DND-41 (cell line): ENCODE results near the gene STARD13.

Source experiments
- ATAC-seq: fragments of 200-7000 bp; cut with Tn5 transposase; 3 replicates; pipeline ENCODE4 v1.9.1; 2021; ENCODE audit warnings: low read depth; ENCODE audit not compliant: insufficient read depth
- DNase-seq: peaks from one replicate; pipeline ENCODE4 v3.0.0-alpha.2; 2020
- H2AFZ ChIP-seq: 2 replicates; pipeline ENCODE4 v1.6.0; 2012; ENCODE audit warnings: low read depth, low read length
- H3K27ac ChIP-seq: 2 replicates; pipeline ENCODE4 v1.5.1; 2012; ENCODE audit warnings: low read length, inconsistent platforms
- H3K27me3 ChIP-seq: fragments of 200-600 bp; sonication (generic); 2 replicates; pipeline ENCODE4 v1.6.0; 2012; ENCODE audit warnings: low read length, mild to moderate bottlenecking, inconsistent platforms; ENCODE audit not compliant: insufficient read depth, poor library complexity
- H3K36me3 ChIP-seq: 2 replicates; pipeline ENCODE4 v1.5.1; 2012; ENCODE audit warnings: low read length, inconsistent platforms; ENCODE audit not compliant: insufficient read depth
- H3K4me1 ChIP-seq: 2 replicates; pipeline ENCODE4 v1.5.1; 2012; ENCODE audit warnings: mild to moderate bottlenecking, low read length; ENCODE audit not compliant: insufficient read depth
- H3K4me2 ChIP-seq: 2 replicates; pipeline ENCODE4 v1.6.0; 2012; ENCODE audit warnings: mild to moderate bottlenecking, moderate library complexity, low read length, inconsistent platforms; ENCODE audit not compliant: insufficient read depth
- H3K4me3 ChIP-seq, 2 experiments: fragments of 200-600 bp in 1 of 2; shearing (Covaris generic) in 1 of 2; 2 replicates each; pipeline ENCODE4 v1.5.1; 2012 to 2016; ENCODE audit warnings: inconsistent platforms in 2 of 2, low read length in 2 of 2, mild to moderate bottlenecking in 2 of 2, low read depth in 1 of 2, moderate library complexity in 1 of 2
- H3K79me2 ChIP-seq: 2 replicates; pipeline ENCODE4 v1.6.0; 2012; ENCODE audit warnings: low read length, inconsistent platforms; ENCODE audit not compliant: insufficient read depth
- H3K9ac ChIP-seq: 2 replicates; pipeline ENCODE4 v1.6.0; 2012; ENCODE audit warnings: low read depth, mild to moderate bottlenecking, inconsistent platforms, low read length, moderate library complexity
- H3K9me3 ChIP-seq: 2 replicates; pipeline ENCODE4 v1.5.1; 2012; ENCODE audit warnings: low read length, moderate library complexity, mild to moderate bottlenecking, inconsistent platforms; ENCODE audit not compliant: insufficient read depth, severe bottlenecking
- H4K20me1 ChIP-seq: 2 replicates; pipeline ENCODE4 v1.6.0; 2012; ENCODE audit warnings: low read length; ENCODE audit not compliant: insufficient read depth
- EZH2 ChIP-seq: IDR thresholded peaks from 3 replicates; pipeline ENCODE4 v1.6.1; 2012; ENCODE audit warnings: borderline replicate concordance, low read depth, mild to moderate bottlenecking, moderate library complexity, low read length, inconsistent platforms; ENCODE audit not compliant: severe bottlenecking
- TF ChIP-seq, protein P1 (sequence below): IDR thresholded peaks from 2 replicates; pipeline ENCODE4 v1.5.1; 2012; ENCODE audit warnings: borderline replicate concordance, low read length, moderate library complexity, mild to moderate bottlenecking; ENCODE audit not compliant: poor library complexity, severe bottlenecking; ENCODE audit errors: extremely low read depth

Gene STARD13

DNA sequence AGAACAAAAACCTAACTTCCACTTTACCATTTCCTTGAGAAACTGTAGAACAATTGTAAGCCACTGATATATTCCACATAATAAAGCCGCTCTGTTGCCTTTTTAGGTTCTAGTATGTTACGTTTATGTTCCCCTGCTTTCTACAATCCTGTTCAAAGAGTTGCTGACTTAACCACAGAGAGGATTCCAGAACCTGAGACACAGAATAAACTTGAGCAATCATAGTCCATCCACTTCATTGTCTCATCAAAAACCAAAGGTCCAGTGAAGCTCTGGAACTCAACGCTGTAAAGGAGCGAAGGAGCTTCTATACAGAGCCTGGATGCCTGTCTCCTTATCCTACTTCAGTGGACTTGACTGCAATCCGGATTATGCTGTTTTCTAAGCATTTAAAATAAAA is 4.6 kb downstream of the STARD13 start:
- Histone ChIP-seq H3K4me3 (no peak overlapping the region), H4K20me1 (no peaks in the 10 kb centered on the region), H3K4me1 (no peaks in the 10 kb centered on the region), H3K27ac (no peak overlapping the region), H3K27me3 (peaks cover 5% of the 10 kb centered on the region), H2AFZ (no peak overlapping the region), H3K79me2 (no peaks in the 10 kb centered on the region), H3K9ac (no peak overlapping the region), H3K9me3 (no peaks in the 10 kb centered on the region), H3K36me3 (no peaks in the 10 kb centered on the region), H3K4me2 (no peak overlapping the region)
- DNase-seq (no peak), ATAC-seq (no peak)
- no peak for TF ChIP-seq EZH2
- TF ChIP-seq, protein P1, sequence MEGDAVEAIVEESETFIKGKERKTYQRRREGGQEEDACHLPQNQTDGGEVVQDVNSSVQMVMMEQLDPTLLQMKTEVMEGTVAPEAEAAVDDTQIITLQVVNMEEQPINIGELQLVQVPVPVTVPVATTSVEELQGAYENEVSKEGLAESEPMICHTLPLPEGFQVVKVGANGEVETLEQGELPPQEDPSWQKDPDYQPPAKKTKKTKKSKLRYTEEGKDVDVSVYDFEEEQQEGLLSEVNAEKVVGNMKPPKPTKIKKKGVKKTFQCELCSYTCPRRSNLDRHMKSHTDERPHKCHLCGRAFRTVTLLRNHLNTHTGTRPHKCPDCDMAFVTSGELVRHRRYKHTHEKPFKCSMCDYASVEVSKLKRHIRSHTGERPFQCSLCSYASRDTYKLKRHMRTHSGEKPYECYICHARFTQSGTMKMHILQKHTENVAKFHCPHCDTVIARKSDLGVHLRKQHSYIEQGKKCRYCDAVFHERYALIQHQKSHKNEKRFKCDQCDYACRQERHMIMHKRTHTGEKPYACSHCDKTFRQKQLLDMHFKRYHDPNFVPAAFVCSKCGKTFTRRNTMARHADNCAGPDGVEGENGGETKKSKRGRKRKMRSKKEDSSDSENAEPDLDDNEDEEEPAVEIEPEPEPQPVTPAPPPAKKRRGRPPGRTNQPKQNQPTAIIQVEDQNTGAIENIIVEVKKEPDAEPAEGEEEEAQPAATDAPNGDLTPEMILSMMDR, result no peak

DNA sequence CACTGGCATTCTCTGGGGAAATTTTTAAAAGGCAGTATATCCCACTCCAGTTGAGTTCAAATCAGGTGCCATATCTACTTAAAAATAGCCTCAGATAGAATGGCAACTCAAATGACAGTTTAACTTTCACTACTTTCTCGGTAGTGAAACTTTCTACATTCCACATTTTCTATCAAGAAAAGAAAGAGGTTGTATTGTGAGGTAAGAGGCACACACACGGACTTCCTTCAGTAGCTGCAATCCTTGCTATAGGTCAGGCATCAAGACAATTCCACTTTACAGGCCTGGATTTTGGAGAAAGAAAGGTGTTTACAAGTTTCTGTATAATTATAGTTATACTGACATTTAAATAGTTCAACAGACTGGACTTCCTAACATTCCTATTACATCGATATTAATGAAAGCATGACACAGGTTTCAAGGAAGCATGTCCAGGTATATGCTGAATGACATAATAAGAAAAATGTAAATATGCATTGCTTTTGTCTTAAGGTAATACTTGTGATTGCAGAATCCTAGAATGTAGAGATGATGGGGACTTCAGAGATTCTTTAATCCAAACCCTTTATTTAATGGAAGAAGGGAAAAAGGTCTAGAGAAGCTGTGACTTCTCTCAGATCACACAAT is 5.2 kb downstream of the STARD13 start:
- H3K4me1 ChIP-seq, result no peaks in the 10 kb centered on the region
- no peak overlapping the region for H3K4me3 ChIP-seq
- H3K79me2 ChIP-seq, result no peaks in the 10 kb centered on the region
- no peaks in the 10 kb centered on the region for H3K36me3 ChIP-seq
- H4K20me1 ChIP-seq, result no peaks in the 10 kb centered on the region
- ATAC-seq (no peak), DNase-seq (no peak)
- no peak overlapping the region for H3K4me2 ChIP-seq
- no peak for TF ChIP-seq EZH2
- TF ChIP-seq, protein P1, result no peak
- H3K27me3 ChIP-seq, result peaks cover 4% of the 10 kb centered on the region
- H3K27ac ChIP-seq, result no peak overlapping the region
- no peaks in the 10 kb centered on the region for H3K9me3 ChIP-seq
- no peak overlapping the region for H3K9ac ChIP-seq
- H2AFZ ChIP-seq, result no peak overlapping the region

DNA sequence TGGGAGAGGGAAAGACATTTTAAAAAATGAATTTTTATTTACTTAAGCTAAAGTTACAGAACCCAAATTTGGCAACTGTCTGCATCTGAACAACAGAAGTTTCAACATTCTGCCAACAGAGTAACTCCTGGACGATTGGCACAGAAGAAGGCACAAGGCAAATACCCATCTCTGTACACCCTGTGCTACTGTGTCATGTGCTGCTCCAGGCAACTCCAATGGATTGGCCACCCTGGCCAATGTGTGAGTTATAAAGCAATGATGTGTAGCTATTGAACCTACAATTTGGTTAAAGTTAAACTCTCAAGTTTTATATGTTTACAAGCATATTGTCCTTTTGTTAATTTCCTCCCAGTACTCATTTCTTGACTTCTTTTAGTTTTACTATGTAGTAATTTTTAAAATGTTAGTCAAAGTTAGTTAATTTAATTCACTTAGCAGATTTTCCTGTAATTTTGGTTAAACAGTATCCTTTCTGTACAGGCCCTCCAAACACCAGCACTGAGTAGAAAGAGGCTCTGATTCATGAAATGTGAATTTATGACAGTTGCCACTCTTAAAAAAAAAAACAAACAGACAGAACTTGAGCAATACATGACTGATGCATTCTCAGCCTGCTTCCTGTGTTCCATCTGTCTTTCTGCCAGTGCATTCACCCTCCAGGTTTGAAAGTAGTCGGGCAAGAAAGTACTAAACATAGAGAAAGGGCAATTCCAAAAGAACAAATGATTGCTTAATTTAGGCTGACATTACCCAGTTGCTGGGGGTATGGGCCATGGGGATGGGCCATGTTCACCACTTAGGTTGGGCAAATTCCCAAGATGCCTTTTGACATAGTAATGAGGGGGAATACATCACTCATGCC is 5.9 kb downstream of the STARD13 start:
- Histone ChIP-seq H3K4me3 (no peak overlapping the region), H3K9ac (no peak overlapping the region), H3K79me2 (no peaks in the 10 kb centered on the region)

More for the DNA sequence above, 5.9 kb downstream of the STARD13 start:
- no peak for ATAC-seq
- H3K4me2 ChIP-seq, result no peak overlapping the region
- H3K36me3 ChIP-seq, result no peaks in the 10 kb centered on the region
- no peaks in the 10 kb centered on the region for H3K9me3 ChIP-seq
- no peak overlapping the region for H2AFZ ChIP-seq
- H4K20me1 ChIP-seq, result no peaks in the 10 kb centered on the region
- H3K27me3 ChIP-seq, result no peaks in the 10 kb centered on the region
- H3K27ac ChIP-seq, result no peak overlapping the region
- H3K4me1 ChIP-seq, result no peaks in the 10 kb centered on the region
- TF ChIP-seq, protein P1, result no peak
- TF ChIP-seq EZH2, result no peak
- no peak for DNase-seq
